Motor neuron (in vitro differentiated cells): ENCODE results near the gene TPSB2. TPM values are rescaled to one million over a fixed set of nuclear protein-coding genes. Genes with fewer than 3 reads are reported as not detected.
"Not testable (repeated sequence)": the region's sequence is repeated elsewhere in the genome, so short reads cannot be mapped to it uniquely, and the experiment has no call there.

Source experiments
- ATAC-seq, 8 experiments: fragments of 200-7000 bp; cut with Tn5 transposase; replicated peaks in 6 of 8; 2 replicates each; pipeline ENCODE4 v1.8.0; 2021; ENCODE audit warnings: mild to moderate bottlenecking in 8 of 8, moderate library complexity in 8 of 8
- H3K27ac ChIP-seq, 2 donors: fragments of 250-450 bp; sonication (Bioruptor Pico); 2 replicates each; pipeline ENCODE4 v1.9.0; 2021; ENCODE audit warnings: antibody characterized with exemption in 2 of 2, mild to moderate bottlenecking in 2 of 2, moderate library complexity in 1 of 2
- H3K4me1 ChIP-seq, 2 donors: fragments of 250-450 bp; sonication (Bioruptor Pico); replicated peaks in 1 of 2; 2 replicates each; pipeline ENCODE4 v1.6.1; 2021; ENCODE audit warnings: antibody characterized with exemption in 2 of 2, mild to moderate bottlenecking in 2 of 2, moderate library complexity in 1 of 2
- H3K4me3 ChIP-seq, 5 donors: fragments of 250-450 bp; sonication (Bioruptor Pico); 2 replicates each; pipeline ENCODE4 v1.9.0; 2021; ENCODE audit warnings: antibody characterized with exemption in 5 of 5, mild to moderate bottlenecking in 5 of 5, moderate library complexity in 4 of 5
- WGBS, 10 experiments: fragments of 450-650 bp; shearing (Covaris generic); methylation state at CpG; one replicate each; pipeline ENCODE4 v1.0.0; 2022; 5-methylcytosine and 5-hydroxymethylcytosine counted together
- in situ Hi-C, 9 experiments: fragments of 400-800 bp; cut with MboI; loops; one replicate each; pipeline ENCODE4 v1.15.0; 2021; ENCODE audit warnings: low sequenced_read_pairs in 9 of 9, low pct_unique_long_range_greater_than_20kb in 2 of 9; ENCODE audit not compliant: unreplicated experiment in 9 of 9
- total RNA-seq, 8 experiments: library from RNA; unstranded; fragments of 300-600 nt; gene quantifications; 2 replicates each; pipeline versions ENCODE4 v1.2.3 to v1.2.4, GENCODE V29; 2022

TPSB2 gene
- total RNA-seq, 8 experiments from 2014 or later, result 0.25 to 0.62 (median 0.51) TPM; not detected in 5

DNA sequence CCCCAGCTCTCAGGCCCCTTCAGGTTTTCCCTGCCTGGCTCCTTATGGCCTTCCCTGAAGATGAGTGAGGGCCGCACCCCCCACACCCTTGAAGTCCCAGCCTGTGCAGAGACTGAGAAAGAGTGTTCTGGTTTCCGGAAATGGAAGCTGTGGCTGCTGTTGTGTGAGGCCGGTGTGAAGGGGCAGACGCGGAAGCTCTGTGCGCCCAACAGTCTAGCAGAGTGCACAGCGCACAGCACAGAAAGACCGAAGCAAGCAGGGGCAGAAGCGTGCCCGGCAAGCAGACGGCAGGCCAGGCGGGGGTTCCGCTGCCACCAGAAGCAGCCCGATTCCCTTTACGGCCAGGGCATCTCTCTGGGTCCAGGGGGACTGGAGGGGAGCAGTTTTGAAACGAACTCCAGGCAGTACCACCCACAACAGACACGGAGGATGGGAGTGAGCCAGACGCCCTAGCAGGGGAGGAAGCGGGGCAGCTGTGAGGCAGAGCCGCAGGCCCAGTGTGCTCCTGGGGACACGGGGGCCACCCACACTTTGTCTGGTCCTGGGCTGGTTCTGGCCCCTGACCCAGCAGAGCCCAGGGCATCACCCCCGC, 21.6 kb downstream of the TPSB2 start:
- ATAC-seq, result no peak
- Histone ChIP-seq H3K4me3 (no peak overlapping the region), H3K4me1 (no peaks in the 10 kb centered on the region), H3K27ac (no peak overlapping the region)
- in situ Hi-C loops, result no loop called here
- 20 to 100% (median 87%) methylated on average over 1 to 9 of the region's 22 CpGs; no CpG with 5 or more reads in 5 of the 10 experiments for WGBS, 10 experiments

DNA sequence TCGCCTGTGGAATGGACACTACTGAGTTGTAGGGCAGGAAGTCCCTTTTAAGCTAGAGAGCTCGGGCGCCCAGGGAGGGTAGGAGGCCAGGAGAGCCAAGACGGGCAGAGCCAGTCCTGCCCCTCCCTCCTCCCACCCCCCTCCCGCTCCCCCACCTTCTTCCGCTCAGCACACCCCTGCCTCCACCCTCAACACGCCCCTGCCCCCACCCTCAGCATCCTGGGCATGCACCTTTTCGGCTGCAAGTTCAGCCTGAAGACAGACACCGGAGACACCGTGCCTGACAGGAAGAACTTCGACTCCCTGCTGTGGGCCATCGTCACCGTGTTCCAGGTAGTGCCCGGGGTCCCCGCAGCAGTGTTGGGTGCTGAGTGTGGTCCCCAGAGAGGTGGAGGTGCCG, 23.2 kb downstream of the TPSB2 start:
- ATAC-seq, result no peak
- Histone ChIP-seq H3K27ac (no peak overlapping the region), H3K4me1 (no peaks in the 10 kb centered on the region), H3K4me3 (no peak overlapping the region)
- in situ Hi-C loops, result no loop called here
- no CpG with 5 or more reads among the region's 16 CpGs for WGBS, 10 experiments

DNA sequence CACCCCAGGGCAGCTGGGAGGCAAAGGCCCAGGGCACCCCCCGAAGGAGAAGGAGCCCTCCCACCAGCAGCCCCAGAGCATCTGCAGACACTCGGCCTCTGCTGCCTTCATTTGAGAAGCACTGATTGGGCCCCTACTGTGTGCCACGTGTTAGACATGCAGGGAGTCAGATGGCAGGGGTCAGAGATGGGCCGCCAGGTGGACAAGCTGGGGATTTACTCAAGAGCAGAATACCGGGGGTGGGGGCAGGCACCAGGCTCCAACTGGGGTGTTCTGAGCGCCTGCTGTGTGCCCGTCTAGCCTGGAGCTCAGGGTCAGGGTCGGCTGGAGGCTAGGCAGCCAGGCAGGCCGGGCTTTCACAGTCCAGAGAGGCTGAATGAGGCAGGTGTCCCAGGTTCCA, 23.7 kb downstream of the TPSB2 start:
- Histone ChIP-seq H3K27ac (no peak overlapping the region), H3K4me1 (no peaks in the 10 kb centered on the region), H3K4me3 (no peak overlapping the region)
- no peak for ATAC-seq
- in situ Hi-C loops, result no loop called here
- WGBS, 10 experiments, result no CpG with 5 or more reads among the region's 9 CpGs

DNA sequence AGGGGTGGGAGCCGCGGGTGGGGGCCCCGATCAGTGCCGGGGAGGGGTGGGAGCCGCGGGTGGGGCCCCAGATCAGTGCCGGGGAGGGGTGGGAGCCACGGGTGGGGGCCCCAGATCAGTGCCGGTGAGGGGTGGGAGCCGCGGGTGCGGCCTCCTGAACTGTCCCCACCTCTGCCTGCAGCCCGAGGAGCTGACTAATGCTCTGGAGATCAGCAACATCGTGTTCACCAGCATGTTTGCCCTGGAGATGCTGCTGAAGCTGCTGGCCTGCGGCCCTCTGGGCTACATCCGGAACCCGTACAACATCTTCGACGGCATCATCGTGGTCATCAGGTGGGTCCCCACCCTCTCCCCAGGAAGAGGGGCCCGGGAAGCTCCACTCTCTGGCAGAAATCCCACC, 25.1 kb downstream of the TPSB2 start:
- in situ Hi-C loops, result no loop called here
- no peak overlapping the region for H3K4me3 ChIP-seq
- no peaks in the 10 kb centered on the region for H3K4me1 ChIP-seq
- H3K27ac ChIP-seq, result no peak overlapping the region
- peak in 1 of 8 experiments; percentile 65 for ATAC-seq
- WGBS, 10 experiments, result 92% methylated on average over 7 of the region's 21 CpGs; no CpG with 5 or more reads in 9 of the 10 experiments

DNA sequence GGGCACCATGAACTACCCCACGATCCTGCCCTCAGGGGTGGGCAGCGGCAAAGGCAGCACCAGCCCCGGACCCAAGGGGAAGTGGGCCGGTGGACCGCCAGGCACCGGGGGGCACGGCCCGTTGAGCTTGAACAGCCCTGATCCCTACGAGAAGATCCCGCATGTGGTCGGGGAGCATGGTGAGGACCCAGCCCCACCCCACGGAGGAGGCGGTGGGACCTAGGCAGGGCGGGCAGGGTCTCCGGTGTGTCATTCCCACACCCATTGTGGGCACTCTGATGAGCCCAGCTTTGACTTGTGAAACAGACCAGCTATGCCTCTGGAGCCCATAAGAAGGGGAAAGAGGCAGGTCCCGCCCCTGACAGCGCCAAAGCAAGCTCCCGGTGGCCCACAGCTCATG, 27.7 kb downstream of the TPSB2 start:
- in situ Hi-C loops, result no loop called here
- ATAC-seq, result peak in 2 of 8 experiments; percentile 6 to 8
- no peaks in the 10 kb centered on the region for H3K4me1 ChIP-seq
- H3K27ac ChIP-seq, result no peak overlapping the region
- H3K4me3 ChIP-seq, result no peak overlapping the region
- WGBS, 10 experiments, result 80% methylated on average over 1 of the region's 18 CpGs; no CpG with 5 or more reads in 9 of the 10 experiments

DNA sequence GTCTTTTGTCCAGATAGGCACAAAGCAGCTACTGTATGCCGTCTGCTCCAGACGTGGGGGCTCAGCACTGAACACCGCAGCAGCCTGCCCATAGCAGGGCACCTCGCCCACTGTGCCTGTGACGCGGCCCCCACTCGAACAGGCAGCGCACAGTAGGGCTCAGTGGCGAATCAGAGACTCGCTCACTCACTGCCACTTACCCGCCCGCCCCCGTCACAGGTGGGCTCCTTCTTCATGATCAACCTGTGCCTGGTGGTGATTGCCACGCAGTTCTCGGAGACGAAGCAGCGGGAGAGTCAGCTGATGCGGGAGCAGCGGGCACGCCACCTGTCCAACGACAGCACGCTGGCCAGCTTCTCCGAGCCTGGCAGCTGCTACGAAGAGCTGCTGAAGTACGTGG, 28.5 kb downstream of the TPSB2 start:
- Histone ChIP-seq H3K4me1 (no peaks in the 10 kb centered on the region), H3K4me3 (no peak overlapping the region), H3K27ac (no peak overlapping the region)
- 91 to 100% methylated on average over 2 to 12 of the region's 25 CpGs; no CpG with 5 or more reads in 8 of the 10 experiments for WGBS, 10 experiments
- in situ Hi-C loops, result no loop called here
- ATAC-seq, result no peak

DNA sequence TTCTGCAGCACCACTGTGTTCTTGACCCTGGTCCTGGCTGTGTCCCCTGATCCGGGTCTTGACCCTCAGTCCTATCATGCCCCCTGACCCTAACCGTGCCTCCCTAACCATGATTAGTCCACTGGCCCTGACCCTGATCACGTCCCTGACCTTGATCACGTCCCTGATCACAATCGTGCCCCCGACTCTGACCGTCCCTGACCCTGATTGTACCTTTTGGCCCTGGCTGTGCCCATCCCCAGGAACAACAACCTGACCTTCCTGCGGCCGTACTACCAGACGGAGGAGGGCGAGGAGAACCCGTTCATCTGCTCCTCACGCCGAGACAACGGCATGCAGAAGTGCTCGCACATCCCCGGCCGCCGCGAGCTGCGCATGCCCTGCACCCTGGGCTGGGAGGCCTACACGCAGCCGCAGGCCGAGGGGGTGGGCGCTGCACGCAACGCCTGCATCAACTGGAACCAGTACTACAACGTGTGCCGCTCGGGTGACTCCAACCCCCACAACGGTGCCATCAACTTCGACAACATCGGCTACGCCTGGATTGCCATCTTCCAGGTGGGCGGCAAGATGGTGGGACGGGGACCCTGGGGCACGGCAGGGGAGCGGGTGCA, 29.9 kb downstream of the TPSB2 start:
- in situ Hi-C loops, result no loop called here
- Histone ChIP-seq H3K4me1 (no peaks in the 10 kb centered on the region), H3K4me3 (no peak overlapping the region), H3K27ac (no peak overlapping the region)
- no peak for ATAC-seq
- WGBS, 10 experiments, result 76 to 100% (median 91%) methylated on average over 1 to 17 of the region's 38 CpGs; no CpG with 5 or more reads in 3 of the 10 experiments

DNA sequence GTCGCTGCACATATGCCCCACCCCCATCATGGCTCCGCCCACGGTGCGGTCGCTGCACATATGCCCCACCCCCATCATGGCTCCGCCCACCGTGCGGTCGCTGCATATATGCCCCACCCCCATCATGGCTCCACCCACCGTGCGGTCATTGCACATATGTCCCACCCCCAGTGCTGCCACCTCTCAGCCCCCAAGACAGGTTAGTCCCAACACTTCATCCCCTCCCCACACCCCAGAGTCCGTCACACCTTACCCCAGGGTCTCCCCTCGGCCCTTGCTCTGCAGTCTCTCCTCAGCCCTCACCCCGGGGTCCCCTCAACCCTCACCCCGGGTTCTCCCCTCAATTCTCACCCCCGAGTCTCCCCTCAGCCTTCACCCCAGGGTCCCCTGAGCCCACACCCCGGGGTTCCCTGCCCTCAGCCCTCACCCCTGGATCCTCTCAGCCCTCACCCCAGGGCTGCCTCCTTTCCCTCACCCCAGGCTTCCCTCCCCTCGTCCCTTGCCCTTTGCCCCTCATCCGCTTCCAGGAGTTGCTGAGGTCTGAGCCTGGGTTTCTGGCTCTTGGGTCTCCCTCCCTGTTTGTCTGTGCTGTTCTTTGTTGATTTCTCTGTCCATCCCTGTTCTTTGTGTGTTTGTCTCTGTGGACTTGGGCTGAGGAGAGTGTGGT, 30.5 kb downstream of the TPSB2 start:
- 100% methylated on average over 1 of the region's 19 CpGs; no CpG with 5 or more reads in 9 of the 10 experiments for WGBS, 10 experiments
- in situ Hi-C loops, result loop anchor here in 2 of 9 experiments (10.0 kb wide), 1 partner anchor 85 kb away; no protein-coding TSS in a partner anchor
- Histone ChIP-seq H3K4me3 (no peak overlapping the region), H3K27ac (no peak overlapping the region), H3K4me1 (peaks cover 3% of the 10 kb centered on the region in 2 donors)
- no peak for ATAC-seq

DNA sequence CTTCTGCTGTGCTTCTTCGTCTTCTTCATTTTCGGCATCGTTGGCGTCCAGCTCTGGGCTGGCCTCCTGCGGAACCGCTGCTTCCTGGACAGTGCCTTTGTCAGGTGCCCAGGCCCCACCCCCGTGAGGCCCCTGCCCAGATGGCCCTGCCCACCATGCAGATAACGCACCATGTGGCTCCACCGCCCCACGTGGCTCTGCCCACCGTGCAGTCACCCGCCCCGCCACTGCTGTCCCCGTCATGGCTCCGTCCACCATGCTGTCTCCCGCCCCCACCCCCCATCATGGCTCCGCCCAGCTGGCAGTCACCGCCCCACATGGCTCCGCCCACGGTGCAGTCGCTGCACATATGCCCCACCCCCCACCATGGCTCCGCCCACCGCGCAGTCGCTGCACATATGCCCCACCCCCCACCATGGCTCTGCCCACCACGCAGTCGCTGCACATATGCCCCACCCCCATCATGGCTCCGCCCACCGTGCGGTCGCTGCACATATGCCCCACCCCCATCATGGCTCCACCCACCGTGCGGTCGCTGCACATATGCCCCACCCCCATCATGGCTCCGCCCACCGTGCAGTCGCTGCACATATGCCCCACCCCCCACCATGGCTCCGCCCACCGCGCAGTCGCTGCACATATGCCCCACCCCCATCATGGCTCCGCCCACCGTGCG, 31.2 kb downstream of the TPSB2 start:
- not testable (repeated sequence) for ATAC-seq, H3K4me3 ChIP-seq, H3K27ac ChIP-seq
- WGBS, 10 experiments, result no CpG with 5 or more reads among the region's 44 CpGs
- peaks cover 10% of the 10 kb centered on the region in 2 donors for H3K4me1 ChIP-seq
- in situ Hi-C loops, result loop anchor here in 2 of 9 experiments (10.0 kb wide), 1 partner anchor 84 kb away; no protein-coding TSS in a partner anchor

DNA sequence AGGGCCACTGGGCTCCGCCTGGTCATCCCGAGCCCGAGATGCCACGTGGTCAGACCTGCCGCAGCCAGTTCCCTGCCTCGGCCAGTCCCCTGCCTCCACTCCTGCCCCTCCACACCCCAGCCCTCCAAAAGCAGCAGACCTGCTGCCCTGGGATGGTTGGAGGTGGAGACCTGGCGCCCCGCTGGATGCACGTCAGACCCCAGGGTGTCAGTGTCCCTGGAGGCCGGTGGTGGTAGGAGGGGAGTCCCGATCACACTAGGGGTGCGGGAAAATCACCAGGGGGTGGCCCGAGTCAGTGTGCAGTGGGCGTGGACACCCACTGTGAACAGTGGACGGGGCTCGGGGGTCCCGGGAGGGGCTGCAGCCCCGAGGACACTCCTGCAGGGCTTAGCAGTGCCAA, 31.8 kb downstream of the TPSB2 start:
- in situ Hi-C loops, result loop anchor here in 2 of 9 experiments (10.0 kb wide), 1 partner anchor 83 kb away; no protein-coding TSS in a partner anchor
- no peak overlapping the region for H3K27ac ChIP-seq
- no peak for ATAC-seq
- 92 to 100% (median 100%) methylated on average over 1 to 4 of the region's 18 CpGs; no CpG with 5 or more reads in 6 of the 10 experiments for WGBS, 10 experiments
- H3K4me3 ChIP-seq, result no peak overlapping the region
- H3K4me1 ChIP-seq, result peaks cover 16% of the 10 kb centered on the region in 2 donors

DNA sequence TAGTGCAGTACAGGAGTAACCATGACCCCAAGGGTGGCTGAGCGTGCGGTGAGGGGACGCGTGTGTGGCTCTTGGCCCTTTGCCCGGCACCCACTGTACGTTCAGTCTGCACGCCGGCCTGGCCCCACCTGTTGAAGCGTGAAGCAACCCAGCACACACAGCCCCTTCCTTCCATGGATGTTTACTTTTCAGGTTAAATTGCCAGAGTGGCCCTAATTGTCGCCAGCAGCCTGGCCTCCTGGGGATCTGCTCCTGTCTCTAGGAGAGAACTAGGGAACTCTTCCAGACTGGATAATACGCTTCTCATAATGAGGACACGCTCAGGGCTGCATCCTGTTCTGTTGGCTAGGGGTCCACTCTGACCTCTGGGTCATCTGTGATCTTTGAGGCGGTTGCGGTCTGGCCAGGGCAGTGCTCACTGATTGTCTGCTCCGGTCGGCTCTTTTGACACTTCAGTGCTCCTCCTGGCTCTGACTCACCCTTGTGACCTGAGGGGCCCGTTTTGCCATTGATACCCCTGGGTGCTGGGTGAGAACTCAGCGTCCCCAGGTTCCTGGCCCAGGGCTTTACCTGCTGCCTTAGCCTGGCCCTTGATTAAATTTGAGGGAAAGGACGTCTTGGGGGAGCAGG, 32.6 kb downstream of the TPSB2 start:
- no peak for ATAC-seq
- H3K4me1 ChIP-seq, result peaks cover 21% of the 10 kb centered on the region in 2 donors
- no peak overlapping the region for H3K4me3 ChIP-seq
- 62 to 100% (median 85%) methylated on average over 1 to 11 of the region's 19 CpGs; no CpG with 5 or more reads in 3 of the 10 experiments for WGBS, 10 experiments
- in situ Hi-C loops, result loop anchor here in 2 of 9 experiments (10.0 kb wide), 1 partner anchor 83 kb away; no protein-coding TSS in a partner anchor
- H3K27ac ChIP-seq, result no peak overlapping the region

DNA sequence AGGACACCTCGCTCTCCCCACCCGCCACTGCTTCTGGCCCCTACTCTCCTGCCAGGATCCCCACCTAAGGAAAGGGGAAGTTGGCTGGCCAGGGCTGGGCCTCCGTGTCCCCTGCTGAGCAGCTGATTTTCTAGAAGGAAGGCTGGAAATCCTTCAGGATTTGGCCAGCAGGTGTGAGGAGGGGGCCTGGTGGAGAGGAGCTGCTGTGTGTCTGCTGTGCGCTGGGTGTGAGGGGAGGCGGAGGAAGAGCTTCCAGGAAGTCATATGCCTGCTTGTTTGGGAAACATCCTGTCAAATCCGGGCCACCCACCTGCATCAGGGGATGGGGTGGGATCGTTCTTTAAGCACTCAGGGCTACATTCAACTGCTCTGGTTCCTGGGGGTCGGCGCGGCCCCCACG, 33.5 kb downstream of the TPSB2 start:
- ATAC-seq, result no peak
- in situ Hi-C loops, result loop anchor here in 2 of 9 experiments (10.0 kb wide), 1 partner anchor 82 kb away; no protein-coding TSS in a partner anchor
- H3K4me1 ChIP-seq, result peaks cover 21% of the 10 kb centered on the region in 2 donors
- H3K4me3 ChIP-seq, result no peak overlapping the region
- no peak overlapping the region for H3K27ac ChIP-seq
- WGBS, 10 experiments, result 25 to 100% (median 79%) methylated on average over 1 to 6 of the region's 11 CpGs; no CpG with 5 or more reads in 3 of the 10 experiments
